Jurkat, Clone E6-1 (cell line): ENCODE measurements around the gene NCKAP5.

Experiments used
- DNase-seq: peaks from one replicate; pipeline ENCODE4 v3.0.0-alpha.2; 2011; ENCODE audit warnings: low read depth, low spot score
- H3K4me3 ChIP-seq: 2 replicates; pipeline ENCODE4 v1.5.1; 2011; ENCODE audit warnings: mild to moderate bottlenecking, low read length, control low read depth, moderate library complexity

The NCKAP5 gene

DNA sequence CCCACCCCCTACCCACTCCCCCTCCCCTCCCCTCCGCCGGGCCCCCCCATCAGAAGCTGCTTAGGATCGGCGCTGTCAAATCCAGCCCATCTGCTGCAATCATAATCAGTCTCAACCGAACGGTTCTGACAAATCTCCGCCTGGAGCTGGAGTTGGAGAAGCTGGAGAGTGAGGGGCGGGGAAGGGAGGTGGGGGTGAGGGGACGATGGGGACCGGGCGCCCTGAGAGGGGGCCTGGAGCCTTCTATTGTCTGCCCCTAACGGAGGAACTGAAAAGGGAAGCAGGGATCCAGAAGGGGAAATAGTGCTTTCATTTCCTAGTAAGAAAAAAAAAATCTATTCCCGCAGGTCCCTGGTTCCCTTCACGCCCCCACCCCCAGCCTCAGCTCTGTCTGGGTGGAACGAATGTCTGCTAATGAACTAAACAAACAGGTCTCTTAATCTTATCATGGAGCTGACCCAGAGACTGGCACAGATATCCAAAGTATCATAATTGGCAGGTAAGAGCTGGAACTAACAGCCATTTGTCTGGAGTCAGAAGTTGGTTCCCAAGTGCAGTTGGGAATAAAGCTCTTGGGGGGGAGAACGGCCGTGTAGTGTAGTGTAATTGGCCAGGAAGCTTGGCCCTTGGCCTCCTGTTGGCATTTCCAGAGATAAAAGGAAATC lies 301.2 kb downstream of the NCKAP5 start:
- DNase-seq: no peak
- H3K4me3 ChIP-seq: no peak overlapping the region

DNA sequence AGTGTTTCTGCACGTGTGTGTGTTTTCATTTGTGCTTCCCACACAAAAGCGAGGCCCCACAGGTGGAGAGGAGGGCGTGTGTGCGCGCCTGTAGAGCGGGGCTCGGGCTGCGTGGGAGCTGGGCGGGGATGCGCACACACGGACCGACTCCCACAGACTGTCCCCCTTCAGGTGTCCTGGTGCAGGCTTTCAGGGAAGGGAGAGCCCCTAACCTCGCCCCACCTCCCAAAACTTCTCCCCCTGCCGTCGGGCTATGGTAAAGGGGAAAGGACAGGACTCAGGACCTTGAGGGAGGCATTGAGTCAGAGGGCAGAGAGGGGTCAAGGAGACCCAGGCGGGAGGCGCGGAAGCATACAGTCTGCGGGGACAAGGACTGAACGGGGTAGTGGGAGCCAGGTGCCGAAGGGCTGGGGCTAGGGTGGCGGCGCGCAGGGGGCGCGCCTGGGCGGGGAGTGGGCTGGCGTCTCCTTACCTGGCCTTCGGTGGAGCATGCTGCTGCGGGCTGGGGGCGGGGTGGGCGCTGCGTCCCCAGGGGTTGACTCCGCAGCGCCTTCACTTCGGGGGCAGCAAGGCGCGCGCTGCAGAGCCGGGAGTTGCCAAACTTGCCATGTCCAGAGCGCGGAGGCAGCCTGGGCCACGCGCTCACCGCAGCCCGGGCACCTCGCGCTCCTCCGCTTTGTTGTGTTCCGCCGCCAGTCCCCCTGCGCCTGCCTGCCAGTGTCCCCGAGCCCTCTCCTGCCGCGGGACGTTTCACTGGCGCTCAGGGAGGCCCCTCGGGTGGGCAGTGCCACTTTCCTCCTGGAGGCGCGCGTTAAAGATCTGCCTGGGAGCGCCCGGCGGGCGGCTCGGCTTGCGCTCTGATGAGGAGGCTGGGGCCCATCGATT lies 302.0 kb downstream of the NCKAP5 start:
- H3K4me3 ChIP-seq: no peak overlapping the region
- no peak for DNase-seq

DNA sequence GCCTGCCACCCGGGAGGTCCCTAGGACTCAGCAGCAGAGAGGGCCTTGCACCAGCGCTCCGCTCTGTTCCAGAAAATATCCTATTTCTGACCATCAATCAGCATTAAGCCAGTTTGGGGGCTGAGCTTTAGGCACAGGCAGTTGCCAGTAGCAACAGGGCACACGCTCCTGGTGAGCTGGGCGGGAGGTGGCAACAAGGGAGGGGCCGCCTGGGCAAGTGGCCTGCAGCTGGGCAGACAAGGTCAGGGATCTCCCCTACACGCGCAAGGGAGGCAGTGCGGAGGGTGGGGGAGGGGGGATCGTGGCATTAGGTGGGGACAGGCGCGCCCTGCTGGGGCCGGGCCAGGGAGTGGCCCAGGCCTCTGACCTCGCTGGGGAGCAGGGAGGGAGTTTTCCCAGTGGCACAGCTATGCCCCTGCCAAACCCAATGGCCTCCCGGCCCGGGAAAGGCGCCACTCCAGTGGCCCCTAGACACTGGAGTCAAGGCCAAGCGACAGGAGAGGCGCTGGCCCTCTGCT lies 302.8 kb downstream of the NCKAP5 start:
- no peak overlapping the region for H3K4me3 ChIP-seq
- DNase-seq: no peak

DNA sequence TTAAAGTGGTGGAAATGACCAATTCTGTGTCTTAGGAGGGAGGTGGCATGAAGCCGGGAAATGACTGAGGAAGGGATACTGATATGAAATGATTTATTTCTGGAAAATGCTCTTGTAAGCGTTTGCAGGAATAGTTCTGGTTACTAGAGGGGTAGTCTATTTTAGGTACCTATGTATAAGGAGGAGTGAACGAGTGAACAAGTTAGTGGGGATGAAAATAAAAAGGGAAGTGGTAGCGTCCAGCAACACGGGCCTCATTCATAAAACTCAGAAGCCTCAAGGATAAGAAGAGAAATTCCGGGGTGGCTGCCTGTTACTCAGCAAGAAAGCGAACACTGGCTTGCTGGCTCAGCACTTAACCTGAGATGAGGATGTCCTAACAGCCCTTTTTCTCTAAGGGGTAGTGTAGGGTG lies 303.3 kb downstream of the NCKAP5 start:
- DNase-seq: no peak
- no peak overlapping the region for H3K4me3 ChIP-seq

DNA sequence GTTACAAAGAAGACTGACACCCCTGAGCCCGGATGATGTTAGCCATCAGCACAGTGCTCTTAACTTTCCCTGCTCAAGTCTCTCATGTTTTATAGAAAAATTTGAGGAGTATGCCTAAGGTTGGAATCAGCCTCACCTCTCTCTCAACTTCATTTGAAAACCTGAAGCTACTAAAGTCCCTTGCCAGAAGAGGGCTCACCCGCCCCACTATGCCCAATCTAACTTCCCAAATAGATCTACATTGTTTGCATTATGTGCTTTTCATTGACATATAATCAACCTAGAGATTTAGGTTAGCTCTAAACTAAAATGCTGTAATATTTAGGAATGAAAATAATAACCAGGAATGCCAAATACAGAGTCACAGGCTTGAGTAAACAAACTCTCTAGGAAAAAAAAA lies 305.4 kb downstream of the NCKAP5 start:
- no peak overlapping the region for H3K4me3 ChIP-seq
- DNase-seq: no peak

DNA sequence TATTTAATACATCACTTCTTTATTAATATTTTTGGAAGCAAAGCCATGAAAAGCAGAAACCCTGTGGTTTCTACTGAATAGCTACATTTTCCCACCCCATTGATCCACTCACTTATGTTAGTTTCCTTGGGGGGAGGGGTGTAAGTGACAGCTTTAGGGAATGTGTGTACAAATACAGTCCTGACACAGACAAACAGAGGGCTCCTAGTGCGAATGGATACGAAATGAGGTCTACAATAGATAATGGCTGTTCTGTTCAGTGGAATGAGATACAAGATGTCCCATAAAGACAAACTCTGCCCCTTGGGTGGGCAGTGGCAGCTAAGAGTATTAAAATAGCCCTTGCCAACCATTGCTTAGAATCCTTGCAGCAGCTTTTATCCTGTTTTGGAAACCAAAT lies 312.9 kb downstream of the NCKAP5 start:
- H3K4me3 ChIP-seq: no peak overlapping the region
- no peak for DNase-seq

DNA sequence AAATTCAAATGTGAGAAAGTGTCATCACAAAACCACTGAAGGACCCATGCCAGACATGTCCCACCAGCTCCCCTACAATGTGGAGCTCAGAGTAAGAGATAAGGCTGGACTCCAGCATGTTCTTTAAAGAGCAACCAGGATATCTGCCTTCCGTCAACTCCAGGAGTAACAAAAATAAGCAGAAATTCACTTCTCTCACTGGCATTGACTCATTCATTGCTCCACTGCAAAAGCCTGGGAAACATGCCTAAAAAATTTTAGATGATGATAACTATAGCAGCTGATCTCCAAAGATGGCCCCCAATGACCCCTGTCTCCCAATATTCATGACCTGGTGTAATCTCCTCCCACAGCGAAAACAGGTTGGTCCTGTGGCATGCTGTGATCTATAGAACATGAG lies 314.5 kb downstream of the NCKAP5 start:
- no peak for DNase-seq
- H3K4me3 ChIP-seq: no peak overlapping the region

DNA sequence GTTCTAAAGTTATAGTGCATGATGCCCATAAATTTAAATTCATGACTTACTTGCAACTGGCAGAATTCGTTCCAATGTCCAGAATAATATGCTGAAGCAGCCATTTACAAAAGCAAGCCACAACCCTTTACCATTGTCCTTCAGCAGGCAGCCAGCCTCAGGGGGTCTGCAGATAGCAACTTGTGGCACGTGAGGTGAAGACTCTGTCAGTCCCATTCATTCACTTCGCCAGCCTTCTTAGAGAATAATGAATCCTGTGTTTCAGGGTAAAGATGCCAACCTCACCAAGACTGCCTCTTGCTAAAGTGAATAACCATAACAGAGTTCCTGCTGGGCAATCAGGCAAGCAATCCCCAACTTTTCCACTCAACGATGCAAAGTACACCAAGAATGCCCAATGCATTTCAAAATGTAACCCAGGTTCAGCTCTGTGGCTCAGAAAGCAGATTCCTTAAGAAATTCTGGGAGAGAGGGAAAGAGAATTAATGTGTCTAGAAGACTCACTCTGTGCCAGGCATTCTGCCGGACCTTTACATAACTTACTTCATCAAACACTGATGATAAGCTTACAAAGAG lies 315.4 kb downstream of the NCKAP5 start:
- no peak for DNase-seq
- no peak overlapping the region for H3K4me3 ChIP-seq

DNA sequence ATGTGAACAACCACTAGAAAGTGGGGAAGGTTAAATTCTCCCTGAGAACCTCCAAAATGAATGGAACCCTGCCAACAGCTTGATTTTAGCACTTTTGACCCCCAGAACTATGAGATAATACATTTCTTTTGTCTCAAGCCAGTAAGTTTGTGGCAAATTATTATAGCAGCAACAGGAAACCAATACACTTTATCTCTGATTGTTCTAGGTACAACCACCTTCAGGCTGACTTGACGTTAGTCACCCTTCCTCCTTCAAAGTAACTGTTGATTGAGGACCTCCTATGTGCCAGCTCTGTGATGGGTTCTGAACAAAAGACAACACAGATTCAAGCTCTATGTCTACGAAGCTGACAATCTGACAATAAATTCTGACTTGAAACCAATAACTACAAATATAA lies 318.9 kb downstream of the NCKAP5 start:
- H3K4me3 ChIP-seq: no peak overlapping the region
- no peak for DNase-seq

DNA sequence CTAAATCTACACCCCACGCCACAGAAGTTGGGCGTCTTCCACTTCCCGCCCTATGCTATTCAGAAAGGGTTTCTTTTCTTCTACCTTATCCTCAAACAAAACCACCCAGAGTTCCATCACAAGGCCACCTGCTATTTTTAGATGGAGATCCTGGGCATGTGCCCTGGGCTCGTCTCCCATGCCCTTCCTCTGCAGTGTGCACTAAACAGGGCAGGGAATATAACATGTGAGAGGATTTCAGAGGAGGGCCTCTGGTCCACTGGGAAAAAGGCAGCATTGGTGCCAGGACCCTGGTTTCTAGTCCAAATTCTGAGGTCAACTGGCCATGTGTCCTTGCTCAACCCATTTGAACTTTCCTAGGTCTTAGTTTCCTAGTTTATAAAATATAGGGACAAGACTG lies 320.0 kb downstream of the NCKAP5 start:
- H3K4me3 ChIP-seq: no peak overlapping the region
- no peak for DNase-seq

DNA sequence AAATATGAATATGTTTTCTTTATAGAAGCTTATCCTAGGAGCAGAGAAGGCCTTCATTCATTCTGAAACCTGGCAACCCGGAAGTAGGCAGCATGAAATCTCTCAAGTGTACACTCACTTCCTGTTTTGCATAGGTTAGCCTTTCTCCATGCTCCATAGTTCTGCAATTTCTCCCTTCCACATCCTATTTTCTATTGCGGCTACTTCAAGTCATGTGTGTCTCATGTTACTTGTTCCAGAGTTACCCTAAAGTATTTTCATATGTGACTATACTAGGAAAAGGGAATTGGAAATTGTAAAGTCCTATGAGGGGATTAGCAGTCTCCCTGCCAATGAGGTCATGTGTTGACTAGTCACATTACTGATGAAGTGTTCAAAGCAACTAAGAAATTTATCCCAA lies 320.6 kb downstream of the NCKAP5 start:
- DNase-seq: no peak
- no peak overlapping the region for H3K4me3 ChIP-seq

DNA sequence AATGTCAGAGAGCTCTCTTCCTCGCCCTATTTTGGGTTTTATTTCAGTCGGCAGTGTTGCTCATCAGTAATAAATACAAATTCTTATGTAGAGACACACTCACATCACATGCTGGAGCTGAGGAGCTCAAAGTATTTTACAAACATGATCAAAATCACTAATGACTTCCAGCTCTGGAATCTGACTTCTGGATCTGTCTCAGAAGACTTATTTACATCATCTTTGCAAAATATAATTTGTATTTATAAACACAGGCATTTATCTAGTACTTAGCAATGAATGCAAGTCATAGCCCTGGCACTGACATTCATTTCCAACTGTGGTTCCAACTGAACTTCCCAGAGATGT lies 327.1 kb downstream of the NCKAP5 start:
- H3K4me3 ChIP-seq: no peak overlapping the region
- no peak for DNase-seq

DNA sequence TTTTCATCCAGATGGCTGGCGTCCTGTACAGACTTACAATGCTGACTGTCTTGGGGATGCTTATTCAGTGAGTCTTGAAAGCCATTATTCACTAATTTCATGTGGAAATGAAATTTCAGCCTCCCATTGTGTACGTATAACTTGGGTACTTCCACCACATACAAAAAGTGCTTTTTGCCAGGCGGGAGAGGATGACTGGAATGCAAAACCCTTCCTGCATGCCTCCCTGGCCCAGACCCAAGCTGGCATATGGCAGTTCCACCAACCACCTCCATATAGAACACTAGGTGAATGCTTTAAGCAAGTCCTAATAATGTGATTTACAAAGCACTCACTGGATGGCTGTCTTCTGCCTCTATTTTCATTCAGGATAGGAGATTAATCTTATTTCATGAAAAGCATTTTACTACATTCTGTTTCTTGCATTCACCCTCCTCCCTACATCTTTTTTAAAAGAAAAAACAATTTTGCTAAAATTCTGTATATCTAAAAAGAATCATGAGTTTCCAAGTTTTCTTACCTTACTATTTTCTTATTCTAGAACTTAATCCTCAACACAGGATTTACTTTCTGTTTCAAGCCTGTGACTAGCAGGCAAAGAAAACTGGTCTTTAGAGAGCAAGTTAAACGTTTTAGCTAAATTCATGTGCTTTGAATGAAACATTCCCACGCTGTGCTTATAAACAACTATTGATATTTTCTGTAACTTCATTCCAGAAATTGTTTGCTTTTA lies 327.6 kb downstream of the NCKAP5 start:
- DNase-seq: no peak

DNA sequence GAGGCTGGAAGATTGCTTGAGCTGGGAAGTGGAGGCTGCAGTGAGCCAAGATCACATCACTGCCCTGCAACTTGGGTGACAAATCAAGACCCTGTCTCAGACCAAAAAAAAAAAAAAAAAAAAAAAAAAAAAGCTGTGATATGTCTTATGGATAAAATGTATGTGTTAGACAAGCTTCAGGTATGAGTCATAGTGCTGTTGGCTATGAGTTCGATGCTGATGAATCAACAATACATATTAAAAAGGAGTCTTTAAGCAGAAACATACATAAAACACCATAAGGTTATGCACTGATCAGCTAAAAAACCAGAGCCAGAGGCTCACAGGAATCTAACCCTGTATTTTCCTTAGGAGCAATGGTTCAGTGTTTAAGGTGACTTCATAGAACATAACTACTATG lies 332.3 kb downstream of the NCKAP5 start:
- no peak for DNase-seq
- H3K4me3 ChIP-seq: no peak overlapping the region

More for the DNA sequence above, 327.6 kb downstream of the NCKAP5 start:
- H3K4me3 ChIP-seq: no peak overlapping the region

DNA sequence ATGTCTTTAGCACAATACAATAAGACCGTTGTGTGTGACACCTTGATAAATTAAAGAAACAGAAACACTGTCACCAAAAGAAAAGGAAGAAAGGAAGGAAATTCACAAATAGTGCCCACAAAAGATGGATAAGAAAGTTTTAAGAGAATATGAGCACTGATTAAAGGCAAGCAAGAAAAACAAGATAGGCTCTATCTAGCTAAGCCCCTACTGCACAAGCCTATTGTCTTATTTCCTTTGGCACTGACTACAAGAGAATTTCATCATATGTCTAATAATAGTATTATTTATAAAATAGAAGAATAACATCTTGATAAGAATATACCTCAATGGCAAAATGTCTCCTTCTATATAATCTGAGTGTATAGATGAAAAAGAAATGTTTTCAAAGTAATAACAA lies 335.7 kb downstream of the NCKAP5 start:
- H3K4me3 ChIP-seq: no peak overlapping the region
- DNase-seq: no peak

DNA sequence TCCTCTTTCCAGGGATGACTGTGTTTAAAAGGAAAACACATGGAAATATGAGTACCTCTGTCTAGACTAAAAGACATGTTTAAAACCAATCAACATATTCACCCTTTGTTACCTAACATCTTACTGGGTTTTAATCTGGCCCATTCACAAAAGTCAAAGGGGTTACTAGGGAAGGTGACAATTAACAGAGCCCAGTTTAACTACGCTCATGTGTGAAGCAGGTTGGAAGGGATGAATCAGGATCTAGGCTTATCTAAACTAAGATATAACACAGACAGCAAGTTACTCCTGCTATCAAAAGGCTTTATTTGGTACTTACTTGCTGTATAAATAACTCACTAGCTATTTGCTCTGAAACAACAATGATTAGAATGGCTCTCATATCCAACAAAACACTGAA lies 337.0 kb downstream of the NCKAP5 start:
- no peak for DNase-seq
- H3K4me3 ChIP-seq: no peak overlapping the region

DNA sequence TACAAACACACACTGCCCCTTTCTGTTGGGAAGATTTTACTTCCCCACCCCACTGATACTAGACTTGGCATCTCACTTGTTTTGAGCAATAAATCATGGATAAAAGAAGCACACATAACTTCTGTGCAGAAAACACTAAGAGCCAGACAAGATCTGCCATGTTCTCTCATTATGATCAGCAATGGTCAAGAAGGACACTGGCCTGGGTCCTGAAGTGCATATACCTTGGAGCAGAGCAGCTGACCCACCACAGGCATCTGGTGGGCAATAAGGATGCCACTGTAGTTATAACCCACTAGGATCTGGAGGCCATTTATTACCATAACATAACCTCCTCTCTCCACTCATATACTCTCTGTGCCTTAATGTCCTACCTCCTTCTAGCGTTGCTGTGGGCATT lies 338.3 kb downstream of the NCKAP5 start:
- no peak overlapping the region for H3K4me3 ChIP-seq
- DNase-seq: no peak

DNA sequence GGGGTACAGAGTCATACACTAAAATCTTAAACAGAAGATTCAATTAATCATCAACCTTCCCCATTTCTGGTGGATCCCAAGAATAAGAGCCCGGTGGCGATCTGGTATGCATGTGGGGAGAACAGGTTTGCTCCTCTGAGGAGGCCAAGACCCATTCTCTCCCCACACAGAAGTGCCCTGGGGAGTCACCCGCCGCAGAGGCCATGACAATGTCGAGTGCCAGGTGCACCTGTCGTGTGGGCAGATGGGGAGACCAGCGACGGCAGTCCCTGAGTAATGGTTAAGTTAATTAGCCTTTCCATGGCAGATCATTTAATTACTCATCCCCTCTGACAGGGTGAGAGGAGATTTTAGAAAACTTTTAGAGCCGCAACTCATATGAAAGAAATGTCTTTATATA lies 345.0 kb downstream of the NCKAP5 start:
- H3K4me3 ChIP-seq: no peak overlapping the region
- no peak for DNase-seq

DNA sequence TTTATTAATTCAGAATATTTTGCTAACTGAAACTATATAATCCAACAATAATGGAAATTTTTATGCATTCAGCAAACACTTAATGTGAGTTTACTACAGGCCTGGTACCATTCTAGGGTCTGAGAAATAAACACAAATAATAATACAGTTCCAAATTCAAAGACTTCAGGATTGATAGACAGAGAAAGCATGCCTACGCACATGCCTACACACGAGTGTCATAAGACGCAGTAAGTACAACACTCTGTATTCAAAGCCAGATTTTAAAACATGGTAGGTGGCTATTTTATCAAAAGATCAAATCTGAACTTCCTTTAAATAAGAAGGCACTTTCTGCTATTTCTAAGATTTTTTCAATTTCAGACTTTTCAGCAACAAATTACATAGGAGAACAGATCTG lies 346.9 kb downstream of the NCKAP5 start:
- no peak overlapping the region for H3K4me3 ChIP-seq
- no peak for DNase-seq

DNA sequence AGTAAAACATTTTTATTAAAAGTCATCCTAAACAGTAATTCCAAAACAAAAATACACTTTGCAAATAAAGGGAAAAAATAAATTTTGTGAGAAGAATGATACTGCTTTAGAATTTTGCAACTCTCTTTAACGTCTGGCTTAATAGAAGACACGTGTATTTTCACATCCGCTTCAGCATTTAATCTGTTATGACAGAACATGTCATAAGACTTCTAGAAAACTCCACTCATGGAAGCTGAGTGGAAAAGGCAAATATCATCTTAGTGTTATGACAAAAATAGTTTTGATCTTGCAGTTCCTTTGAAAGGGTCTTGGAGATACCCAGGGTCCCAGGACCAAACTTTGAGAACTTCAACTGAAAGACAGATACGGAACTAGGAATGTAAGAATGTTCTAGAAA lies 350.1 kb downstream of the NCKAP5 start:
- DNase-seq: no peak
- no peak overlapping the region for H3K4me3 ChIP-seq
